Right atrium auricular region (tissue), 2 donors: ENCODE results near the gene LSM12. TPM values are rescaled to one million over a fixed set of nuclear protein-coding genes. Genes with fewer than 3 reads are reported as not detected.
A peak's percentile ranks its signal among the peaks of the same experiment; 100 is the strongest.
"Not testable (repeated sequence)": the region's sequence is repeated elsewhere in the genome, so short reads cannot be mapped to it uniquely, and the experiment has no call there.

Experiments used
- DNase-seq: peaks from one replicate; pipeline ENCODE4 v3.0.0-alpha.2; 2019; ENCODE audit warnings: low spot score
- H3K27ac ChIP-seq, 2 donors: fragments of 200-600 bp; sonication (generic); 1 replicate in 1 of 2; 2 replicates in 1 of 2; pipeline ENCODE4 v1.5.1; 2016 to 2019
- H3K27me3 ChIP-seq, 2 donors: fragments of 200-600 bp; sonication (generic); one replicate each; pipeline versions ENCODE4 v1.5.1 to v1.6.0; 2017 to 2019
- H3K36me3 ChIP-seq: fragments of 200-600 bp; sonication (generic); one replicate; pipeline ENCODE4 v1.5.1; 2016
- H3K4me1 ChIP-seq, 2 donors: fragments of 200-600 bp; sonication (generic); one replicate each; pipeline versions ENCODE4 v1.5.1 to v1.6.0; 2017 to 2019
- H3K4me3 ChIP-seq, 2 donors: fragments of 200-600 bp; sonication (generic); 1 replicate in 1 of 2; 2 replicates in 1 of 2; pipeline ENCODE4 v1.5.1; 2017 to 2019; ENCODE audit warnings: mild to moderate bottlenecking in 1 of 2, moderate library complexity in 1 of 2
- H3K9me3 ChIP-seq, 2 donors: fragments of 200-600 bp; sonication (generic); one replicate each; pipeline ENCODE4 v1.5.1; 2019
- total RNA-seq, 2 donors: library from RNA; depleted of rRNA; stranded (reverse); fragments of >200 nt; gene quantifications; one replicate each; pipeline ENCODE4 v1.1.0, GENCODE V29; 2016
- TF ChIP-seq, protein P1 (sequence below), 2 donors: fragments of 200-600 bp; sonication (generic); IDR thresholded peaks; one replicate each; pipeline ENCODE4 v1.5.1; 2019; ENCODE audit warnings: antibody characterized with exemption in 2 of 2

Gene LSM12
- total RNA-seq, 2 donors from 2014 or later, result 36.8 to 41.3 TPM

DNA sequence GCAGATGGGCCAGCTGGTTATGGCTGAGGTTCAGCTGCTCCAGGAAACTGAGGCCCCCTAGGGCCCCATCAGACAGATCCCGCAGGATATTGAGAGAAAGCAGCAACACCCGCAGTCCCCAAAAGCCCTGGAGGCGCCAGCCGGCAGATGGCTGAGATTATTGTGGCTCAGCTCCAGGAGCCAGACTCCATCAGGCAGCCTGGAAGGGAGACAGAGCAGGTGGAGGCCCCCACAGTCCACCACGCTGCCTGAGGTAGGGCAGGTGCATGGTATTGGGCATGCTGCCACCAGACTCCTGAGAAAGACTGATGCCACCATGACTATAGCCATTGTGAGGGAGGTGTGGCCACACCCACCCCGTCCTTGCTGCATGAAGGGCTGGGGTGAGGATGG lies 42.2 kb downstream of the LSM12 start:
- Histone ChIP-seq H3K27ac (no peak overlapping the region), H3K9me3 (no peaks in the 10 kb centered on the region), H3K4me3 (no peak overlapping the region), H3K4me1 (no peaks in the 10 kb centered on the region), H3K36me3 (peaks cover 8% of the 10 kb centered on the region), H3K27me3 (no peaks in the 10 kb centered on the region)
- TF ChIP-seq, protein P1, sequence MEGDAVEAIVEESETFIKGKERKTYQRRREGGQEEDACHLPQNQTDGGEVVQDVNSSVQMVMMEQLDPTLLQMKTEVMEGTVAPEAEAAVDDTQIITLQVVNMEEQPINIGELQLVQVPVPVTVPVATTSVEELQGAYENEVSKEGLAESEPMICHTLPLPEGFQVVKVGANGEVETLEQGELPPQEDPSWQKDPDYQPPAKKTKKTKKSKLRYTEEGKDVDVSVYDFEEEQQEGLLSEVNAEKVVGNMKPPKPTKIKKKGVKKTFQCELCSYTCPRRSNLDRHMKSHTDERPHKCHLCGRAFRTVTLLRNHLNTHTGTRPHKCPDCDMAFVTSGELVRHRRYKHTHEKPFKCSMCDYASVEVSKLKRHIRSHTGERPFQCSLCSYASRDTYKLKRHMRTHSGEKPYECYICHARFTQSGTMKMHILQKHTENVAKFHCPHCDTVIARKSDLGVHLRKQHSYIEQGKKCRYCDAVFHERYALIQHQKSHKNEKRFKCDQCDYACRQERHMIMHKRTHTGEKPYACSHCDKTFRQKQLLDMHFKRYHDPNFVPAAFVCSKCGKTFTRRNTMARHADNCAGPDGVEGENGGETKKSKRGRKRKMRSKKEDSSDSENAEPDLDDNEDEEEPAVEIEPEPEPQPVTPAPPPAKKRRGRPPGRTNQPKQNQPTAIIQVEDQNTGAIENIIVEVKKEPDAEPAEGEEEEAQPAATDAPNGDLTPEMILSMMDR (IDR thresholded peaks at IDR 0.05), result no peak
- DNase-seq, result no peak

DNA sequence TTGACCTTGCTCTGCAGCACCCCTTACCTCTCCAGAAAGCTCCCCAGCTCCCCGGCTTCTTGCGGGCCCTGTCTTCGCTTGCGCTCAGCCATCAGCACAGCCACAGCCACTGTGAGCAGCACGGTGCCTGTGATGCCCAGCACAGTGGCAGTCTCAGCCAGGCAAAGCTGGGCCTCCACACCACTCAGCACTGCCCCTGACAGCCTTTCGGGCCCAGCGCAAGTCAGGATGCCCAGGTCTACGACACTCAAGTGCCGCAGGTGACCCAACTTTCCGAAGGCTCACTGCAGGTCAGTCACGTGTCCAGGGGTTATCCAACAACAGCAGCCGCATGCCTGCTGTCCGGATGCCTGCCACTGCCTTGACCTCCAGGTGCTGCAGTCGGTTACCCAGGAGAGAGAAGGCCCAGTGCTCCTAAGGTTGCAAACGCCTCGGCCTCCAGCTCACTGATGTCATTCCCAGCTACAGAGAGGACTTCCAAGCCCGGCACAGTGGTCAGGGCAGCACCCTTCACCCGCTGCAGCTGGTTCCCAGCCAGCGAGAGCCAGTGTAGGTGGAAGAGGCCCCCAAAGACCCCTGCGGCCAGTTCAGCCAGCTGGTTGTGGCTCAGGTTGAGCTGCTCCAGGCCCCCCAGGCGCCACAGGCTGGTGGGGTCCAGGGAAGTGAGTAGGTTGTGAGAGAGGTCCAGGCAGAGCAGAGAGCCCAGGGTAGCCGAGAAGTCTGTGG lies 42.8 kb downstream of the LSM12 start:
- peaks cover 8% of the 10 kb centered on the region for H3K36me3 ChIP-seq
- no peak overlapping the region for H3K27ac ChIP-seq
- H3K4me3 ChIP-seq, result no peak overlapping the region
- TF ChIP-seq, protein P1 (IDR thresholded peaks at IDR 0.05), result no peak
- H3K27me3 ChIP-seq, result no peaks in the 10 kb centered on the region
- no peaks in the 10 kb centered on the region for H3K4me1 ChIP-seq
- H3K9me3 ChIP-seq, result no peaks in the 10 kb centered on the region
- no peak for DNase-seq

DNA sequence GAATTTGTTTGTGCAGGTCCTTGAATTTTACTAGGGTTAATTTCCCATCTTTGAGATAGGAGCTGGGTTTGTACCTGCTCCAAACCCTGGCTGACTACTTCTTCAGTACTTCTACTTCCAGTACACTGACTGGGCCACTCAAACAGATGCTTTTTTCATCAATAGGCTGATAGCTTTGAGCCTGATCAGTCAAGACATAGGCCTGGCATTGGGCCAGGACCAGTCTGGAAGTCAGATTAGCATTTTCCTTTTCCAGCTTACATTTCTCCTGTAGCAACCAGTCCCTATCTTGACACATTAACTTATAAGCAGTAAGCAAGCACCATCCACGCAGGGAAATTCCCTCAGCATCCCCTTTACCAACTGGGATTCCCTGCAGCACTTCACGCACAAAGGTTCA lies 44.2 kb downstream of the LSM12 start:
- no peaks in the 10 kb centered on the region for H3K27me3 ChIP-seq
- no peak overlapping the region for H3K4me3 ChIP-seq
- H3K9me3 ChIP-seq, result no peaks in the 10 kb centered on the region
- H3K27ac ChIP-seq, result no peak overlapping the region
- TF ChIP-seq, protein P1 (IDR thresholded peaks at IDR 0.05), result no peak
- DNase-seq, result no peak
- H3K36me3 ChIP-seq, result peaks cover 5% of the 10 kb centered on the region
- H3K4me1 ChIP-seq, result no peaks in the 10 kb centered on the region

DNA sequence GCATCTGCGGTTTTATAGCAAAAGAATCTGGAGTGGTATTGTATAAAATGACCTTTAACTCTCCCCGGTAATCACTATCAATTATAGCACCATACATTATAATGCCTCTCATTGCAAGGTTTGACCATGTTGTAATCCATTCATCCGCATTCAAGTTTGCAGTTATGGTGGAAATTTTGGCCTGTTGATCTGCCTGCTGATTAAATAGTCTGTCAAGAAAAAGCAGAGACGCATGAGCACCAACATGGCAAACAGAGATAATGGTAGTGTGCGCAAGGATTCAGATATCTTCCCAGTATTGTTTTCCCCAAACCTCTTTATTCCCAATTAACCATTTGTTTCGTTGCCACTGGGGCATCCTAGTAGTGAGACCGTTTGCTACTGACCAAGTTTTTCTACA lies 45.2 kb downstream of the LSM12 start:
- not testable (repeated sequence) for DNase-seq, H3K4me3 ChIP-seq, H3K27ac ChIP-seq

DNA sequence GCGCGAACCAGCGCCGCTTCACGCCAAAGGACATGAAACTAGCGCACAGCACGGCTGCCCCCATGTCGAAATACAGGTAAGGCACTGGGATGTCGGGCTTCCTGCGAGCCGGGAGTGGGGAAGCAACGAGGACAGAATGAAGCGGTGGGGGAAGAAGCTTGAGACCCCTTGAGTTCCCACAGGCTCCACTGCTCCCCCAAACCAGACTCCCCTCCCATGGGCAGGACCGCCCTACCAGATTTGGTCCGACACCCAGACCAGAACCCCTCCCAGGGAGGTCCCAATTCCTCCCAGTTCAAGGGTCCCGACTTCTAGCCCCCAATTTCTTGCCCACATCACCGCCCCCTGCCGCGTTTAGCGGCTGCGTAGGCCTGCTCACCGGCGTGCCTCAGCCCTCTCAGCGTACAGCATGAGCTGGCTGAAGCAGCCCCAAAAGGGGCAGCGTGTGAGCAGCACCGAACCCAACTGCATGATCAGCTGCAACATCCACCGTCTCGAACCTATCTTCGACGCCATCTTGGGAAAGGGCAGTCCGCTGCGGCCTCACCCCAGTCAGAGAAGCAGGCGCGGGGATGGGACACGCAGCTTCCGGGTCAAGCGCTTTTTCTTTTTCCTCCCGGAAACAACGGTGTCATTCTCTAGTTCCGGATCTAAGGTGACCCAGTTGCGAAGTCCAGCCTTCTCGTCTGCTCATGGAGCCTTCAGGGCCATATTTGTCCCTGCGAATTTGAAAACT lies 51.9 kb downstream of the LSM12 start, which contains the start of gene TMEM101:
Gene TMEM101 (minus strand): TSS at position 527 of the 736 bp plus-strand sequence. CDS start 11 bp downstream, at position 516.
- no peaks in the 10 kb centered on the region for H3K27me3 ChIP-seq
- H3K36me3 ChIP-seq, result no peaks in the 10 kb centered on the region
- DNase-seq, result peak; percentile 93
- no peaks in the 10 kb centered on the region for H3K9me3 ChIP-seq
- H3K4me3 ChIP-seq, result peak within 1 kb of the TSS; percentile 76 to 93
- TF ChIP-seq, protein P1 (IDR thresholded peaks at IDR 0.05), result no peak
- H3K4me1 ChIP-seq, result peaks cover 0 to 33% of the 10 kb centered on the region in 2 donors
- peak within 1 kb of the TSS; percentile 75 to 84 for H3K27ac ChIP-seq

More for the DNA sequence above, 45.2 kb downstream of the LSM12 start:
- H3K36me3 ChIP-seq, H3K27me3 ChIP-seq, H3K4me1 ChIP-seq, H3K9me3 ChIP-seq: not testable (repeated sequence)

DNA sequence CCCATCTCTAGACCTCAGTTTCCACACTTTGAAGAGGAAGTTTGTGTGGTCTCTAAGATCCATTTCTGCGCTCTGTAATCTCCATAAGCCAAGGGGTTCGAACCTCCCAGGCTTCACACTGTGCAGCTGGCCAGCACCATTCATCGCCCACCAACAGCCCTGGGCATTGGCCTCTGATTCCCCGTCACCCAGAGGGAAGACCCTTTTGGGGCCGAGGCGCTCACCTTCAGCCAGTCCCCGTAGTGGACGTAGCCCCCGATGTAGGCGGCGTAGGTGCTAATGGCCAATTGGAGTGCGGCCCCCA lies 52.4 kb downstream of the LSM12 start:
- TF ChIP-seq, protein P1 (IDR thresholded peaks at IDR 0.05), result no peak
- no peak for DNase-seq
- H3K4me3 ChIP-seq, result peak overlapping the region; percentile 76 to 93
- H3K36me3 ChIP-seq, result no peaks in the 10 kb centered on the region
- no peaks in the 10 kb centered on the region for H3K9me3 ChIP-seq
- H3K27ac ChIP-seq, result peak overlapping the region; percentile 75 to 84
- H3K4me1 ChIP-seq, result peaks cover 0 to 33% of the 10 kb centered on the region in 2 donors
- no peaks in the 10 kb centered on the region for H3K27me3 ChIP-seq
